Transverse colon (tissue), 4 donors: ENCODE results near the gene ADIRF. TPM values are rescaled to one million over a fixed set of nuclear protein-coding genes. Genes with fewer than 3 reads are reported as not detected.
A peak's percentile ranks its signal among the peaks of the same experiment; 100 is the strongest.
"Not testable (repeated sequence)": the region's sequence is repeated elsewhere in the genome, so short reads cannot be mapped to it uniquely, and the experiment has no call there.

ENCODE experiments used
- DNase-seq: peaks from one replicate; pipeline ENCODE4 v3.0.0-alpha.2; 2019
- H3K27ac ChIP-seq, 4 donors: fragments of 200-600 bp; sonication (generic); 2 replicates each; pipeline ENCODE4 v1.5.1; 2016 to 2018; ENCODE audit warnings: inconsistent platforms in 4 of 4
- H3K27me3 ChIP-seq: fragments of 200-600 bp; sonication (generic); 2 replicates; pipeline ENCODE4 v1.5.1; 2017; ENCODE audit warnings: inconsistent platforms
- H3K36me3 ChIP-seq, 4 donors: fragments of 200-600 bp; sonication (generic); 2 replicates each; pipeline ENCODE4 v1.5.1; 2017 to 2019; ENCODE audit warnings: inconsistent platforms in 4 of 4
- H3K4me1 ChIP-seq, 4 donors: fragments of 200-600 bp; sonication (generic); 2 replicates each; pipeline ENCODE4 v1.5.1; 2017 to 2020; ENCODE audit warnings: inconsistent platforms in 4 of 4
- H3K4me3 ChIP-seq, 4 donors: fragments of 200-600 bp; sonication (generic); 1 replicate in 1 of 4; 2 replicates in 3 of 4; pipeline versions ENCODE4 v1.5.1 to v1.6.1; 2017 to 2019; ENCODE audit warnings: inconsistent platforms in 4 of 4
- H3K9me3 ChIP-seq, 2 donors: fragments of 200-600 bp; sonication (generic); 2 replicates each; pipeline ENCODE4 v1.5.1; 2017 to 2019; ENCODE audit warnings: inconsistent platforms in 2 of 2
- CTCF ChIP-seq, 5 experiments: fragments of 200-600 bp in 3 of 5; fragments of 450-650 bp in 2 of 5; sonication (generic) in 3 of 5; IDR thresholded peaks; 1 replicate in 2 of 5; 2 replicates in 3 of 5; pipeline ENCODE4 v1.5.1; 2016 to 2017; ENCODE audit warnings: antibody characterized with exemption in 5 of 5, inconsistent platforms in 3 of 5, mild to moderate bottlenecking in 2 of 5, moderate library complexity in 1 of 5
- EP300 ChIP-seq: sonication (generic); formaldehyde crosslinking; IDR thresholded peaks from one replicate; pipeline ENCODE4 v1.6.1; 2017; ENCODE audit warnings: antibody characterized with exemption, low read depth
- POLR2A ChIP-seq: fragments of 450-650 bp; IDR thresholded peaks from one replicate; pipeline ENCODE4 v1.6.1; 2016; ENCODE audit warnings: antibody characterized with exemption, mild to moderate bottlenecking, moderate library complexity
- POLR2AphosphoS5 ChIP-seq, 3 donors: sonication (generic); formaldehyde crosslinking; IDR thresholded peaks; one replicate each; pipeline ENCODE4 v1.6.1; 2016; ENCODE audit warnings: antibody characterized with exemption in 3 of 3
- WGBS, 2 donors: methylation state at CpG; one replicate each; pipeline ENCODE4 v1.1.5; 2018; ENCODE audit warnings: low coverage in 1 of 2; 5-methylcytosine and 5-hydroxymethylcytosine counted together
- in situ Hi-C, 4 donors: fragments of 200-750 bp; cut with MboI; loops; one replicate each; pipeline versions ENCODE4 v1.15.0 to v1.15.1; 2017; ENCODE audit warnings: low sequenced_read_pairs in 3 of 4, low pct_ligation_motif_present in 1 of 4, low pct_unique_long_range_greater_than_20kb in 1 of 4
- intact Hi-C: fragments of 100-400 bp; cut with DNase I; formaldehyde crosslinking; loops from one replicate; pipeline ENCODE4 v1.15.1; 2023; ENCODE audit warnings: low total_unique reads
- total RNA-seq, 4 donors: library from RNA; depleted of rRNA; stranded (reverse); fragments of >200 nt; gene quantifications; one replicate each; pipeline ENCODE4 v1.1.0, GENCODE V29; 2016

ADIRF gene
- total RNA-seq, 4 donors from 2014 or later = 35.0 to 194 (median 117) TPM

GRCh38 chr10:86950349-86950748, 17.9 kb upstream of the ADIRF start:
- Histone ChIP-seq H3K27me3 (peaks cover 11% of the 10 kb centered on the region), H3K36me3 (no peaks in the 10 kb centered on the region), H3K4me3 (no peak overlapping the region), H3K9me3 (peaks cover 0 to 6% of the 10 kb centered on the region in 2 donors), H3K4me1 (peaks cover 0 to 21% (median 9%) of the 10 kb centered on the region in 4 donors), H3K27ac (no peak overlapping the region)
- TF ChIP-seq POLR2AphosphoS5 (IDR thresholded peaks at IDR 0.05) (no peak), EP300 (no peak), POLR2A (no peak), CTCF (IDR thresholded peaks at IDR 0.05) (no peak)
- 15 to 50% methylated on average over 1 of the region's 1 CpG for WGBS, 2 donors
- intact Hi-C loops (no loop called here), in situ Hi-C loops (no loop called here)
- no peak for DNase-seq

GRCh38 chr10:86951184-86951761, 17.0 kb upstream of the ADIRF start:
- no peak for TF ChIP-seq POLR2AphosphoS5 (IDR thresholded peaks at IDR 0.05)
- no peak for TF ChIP-seq CTCF (IDR thresholded peaks at IDR 0.05)
- no peak for TF ChIP-seq EP300
- TF ChIP-seq POLR2A = no peak
- H3K4me3 ChIP-seq = no peak overlapping the region

GRCh38 chr10:86952106-86952505, 16.2 kb upstream of the ADIRF start:
- WGBS, 2 donors = 92 to 94% methylated on average over 7 of the region's 7 CpGs
- in situ Hi-C loops = no loop called here
- no peaks in the 10 kb centered on the region for H3K36me3 ChIP-seq
- H3K27me3 ChIP-seq = peaks cover 4% of the 10 kb centered on the region
- TF ChIP-seq POLR2AphosphoS5 (IDR thresholded peaks at IDR 0.05) = no peak
- no peak for TF ChIP-seq POLR2A
- TF ChIP-seq EP300 = no peak
- no peak for TF ChIP-seq CTCF (IDR thresholded peaks at IDR 0.05)
- H3K4me3 ChIP-seq = no peak overlapping the region
- peaks cover 0 to 18% (median 6%) of the 10 kb centered on the region in 4 donors for H3K4me1 ChIP-seq
- no peak for DNase-seq
- H3K27ac ChIP-seq = no peak overlapping the region
- peaks cover 0 to 6% of the 10 kb centered on the region in 2 donors for H3K9me3 ChIP-seq
- intact Hi-C loops = no loop called here

More at GRCh38 chr10:86951184-86951761, 17.0 kb upstream of the ADIRF start:
- intact Hi-C loops = no loop called here
- in situ Hi-C loops = no loop called here
- peaks cover 0 to 18% (median 6%) of the 10 kb centered on the region in 4 donors for H3K4me1 ChIP-seq
- H3K36me3 ChIP-seq = no peaks in the 10 kb centered on the region
- H3K27me3 ChIP-seq = peaks cover 11% of the 10 kb centered on the region
- peaks cover 0 to 6% of the 10 kb centered on the region in 2 donors for H3K9me3 ChIP-seq
- H3K27ac ChIP-seq = no peak overlapping the region
- no peak for DNase-seq

- WGBS, 2 donors = 94 to 95% methylated on average over 7 to 10 of the region's 10 CpGs
- peak overlapping the region in 1 of 4 donors; percentile 57 for H3K27ac ChIP-seq
- in situ Hi-C loops = not testable (repeated sequence)
These were observed 15.6 kb upstream of the ADIRF start for GRCh38 chr10:86952697-86953096.

More at GRCh38 chr10:86952697-86953096, 15.6 kb upstream of the ADIRF start:
- H3K27me3 ChIP-seq, DNase-seq, H3K36me3 ChIP-seq, H3K9me3 ChIP-seq, H3K4me3 ChIP-seq, intact Hi-C loops: not testable (repeated sequence)
- peaks cover 0 to 18% (median 6%) of the 10 kb centered on the region in 4 donors for H3K4me1 ChIP-seq
